ENCODE data around the gene CACNB4. TPM values are rescaled to one million over a fixed set of nuclear protein-coding genes. Genes with fewer than 3 reads are reported as not detected.
"Not testable (repeated sequence)": the region's sequence is repeated elsewhere in the genome, so short reads cannot be mapped to it uniquely, and the experiment has no call there.

The CACNB4 gene
- polyA plus RNA-seq, 1 experiment, result 0.12 TPM

GRCh38 chr2:152122161-152122560, 23.3 kb upstream of the CACNB4 start:
- Histone ChIP-seq H3K36me3 (ENCODE audit: control insufficient read depth, insufficient read depth, low read length) (peaks cover 3% of the 10 kb centered on the region; the same call in 1 of the 2 replicates), H3K4me3 (ENCODE audit: low read depth, low read length) (no peak overlapping the region), H3K27me3 (ENCODE audit: control insufficient read depth, insufficient read depth, low read length) (no peaks in the 10 kb centered on the region)
- CTCF ChIA-PET, result interaction anchor here (1.7 kb wide), 2 partner anchors 9 to 17 kb away, joined by 4 to 5 read pairs; no protein-coding TSS in a partner anchor
- no peak for DNase-seq (ENCODE audit: low read depth)
- POLR2A ChIA-PET, result no interaction called here
- no peak for TF ChIP-seq CTCF (IDR thresholded peaks at IDR 0.05; ENCODE audit: insufficient read depth, low read depth, low read length)

- DNase-seq (ENCODE audit: low read depth), result no peak
- ChIA-PET POLR2A (no interaction called here), CTCF (interaction anchor here (0.9 kb wide), 1 partner anchor 19 kb away, joined by 3 read pairs; no protein-coding TSS in a partner anchor)
- peaks cover 3% of the 10 kb centered on the region; the same call in 1 of the 2 replicates for H3K36me3 ChIP-seq (ENCODE audit: control insufficient read depth, insufficient read depth, low read length)
- no peak overlapping the region for H3K4me3 ChIP-seq (ENCODE audit: low read depth, low read length)
- TF ChIP-seq CTCF (IDR thresholded peaks at IDR 0.05; ENCODE audit: insufficient read depth, low read depth, low read length), result no peak
- no peaks in the 10 kb centered on the region for H3K27me3 ChIP-seq (ENCODE audit: control insufficient read depth, insufficient read depth, low read length)
Measured at GRCh38 chr2:152120430-152120829, 21.6 kb upstream of the CACNB4 start.

- Histone ChIP-seq H3K4me3 (ENCODE audit: low read depth, low read length) (no peak overlapping the region), H3K27me3 (ENCODE audit: control insufficient read depth, insufficient read depth, low read length) (no peaks in the 10 kb centered on the region), H3K36me3 (ENCODE audit: control insufficient read depth, insufficient read depth, low read length) (no peaks in the 10 kb centered on the region; the same call in 1 of the 2 replicates)
- POLR2A ChIA-PET, result no interaction called here
- CTCF ChIA-PET, result no interaction called here
- no peak for TF ChIP-seq CTCF (IDR thresholded peaks at IDR 0.05; ENCODE audit: insufficient read depth, low read depth, low read length)
- no peak for DNase-seq (ENCODE audit: low read depth)
Measured at GRCh38 chr2:152115952-152116351, 17.1 kb upstream of the CACNB4 start.

- POLR2A ChIA-PET, result no interaction called here
Measured at GRCh38 chr2:152114366-152114765, 15.5 kb upstream of the CACNB4 start.

GRCh38 chr2:152107140-152107539, 8.3 kb upstream of the CACNB4 start:
- DNase-seq (ENCODE audit: low read depth); POLR2A ChIA-PET; H3K4me3 ChIP-seq (ENCODE audit: low read depth, low read length); H3K27me3 ChIP-seq (ENCODE audit: control insufficient read depth, insufficient read depth, low read length); H3K36me3 ChIP-seq (ENCODE audit: control insufficient read depth, insufficient read depth, low read length): not testable (repeated sequence)
- CTCF ChIA-PET, result interaction anchor here (0.7 kb wide), 1 partner anchor 55 kb away, joined by 3 read pairs; no protein-coding TSS in a partner anchor

More at GRCh38 chr2:152114366-152114765, 15.5 kb upstream of the CACNB4 start:
- Histone ChIP-seq H3K4me3 (ENCODE audit: low read depth, low read length) (no peak overlapping the region), H3K36me3 (ENCODE audit: control insufficient read depth, insufficient read depth, low read length) (no peaks in the 10 kb centered on the region), H3K27me3 (ENCODE audit: control insufficient read depth, insufficient read depth, low read length) (no peaks in the 10 kb centered on the region)
- no peak for TF ChIP-seq CTCF (IDR thresholded peaks at IDR 0.05; ENCODE audit: insufficient read depth, low read depth, low read length)
- DNase-seq (ENCODE audit: low read depth), result no peak
- CTCF ChIA-PET, result no interaction called here

- ChIA-PET POLR2A (no interaction called here), CTCF (interaction anchor here (0.7 to 1.8 kb wide), 2 partner anchors 15 to 55 kb away, joined by 3 to 5 read pairs; no protein-coding TSS in a partner anchor)
- H3K36me3 ChIP-seq (ENCODE audit: control insufficient read depth, insufficient read depth, low read length), result no peaks in the 10 kb centered on the region
- no peak overlapping the region for H3K4me3 ChIP-seq (ENCODE audit: low read depth, low read length)
- H3K27me3 ChIP-seq (ENCODE audit: control insufficient read depth, insufficient read depth, low read length), result peaks cover 4% of the 10 kb centered on the region; the same call in 1 of the 2 replicates
- DNase-seq (ENCODE audit: low read depth), result no peak
- no peak for TF ChIP-seq CTCF (IDR thresholded peaks at IDR 0.05; ENCODE audit: insufficient read depth, low read depth, low read length)
Measured at GRCh38 chr2:152106464-152106863, 7.6 kb upstream of the CACNB4 start.

Data from BJ (cell line).